GM12864 (cell line): ENCODE data around the gene SAMD11.
"Not testable (repeated sequence)": the region's sequence is repeated elsewhere in the genome, so short reads cannot be mapped to it uniquely, and the experiment has no call there.

ENCODE experiments used
- DNase-seq: peaks from one replicate; pipeline ENCODE4 v3.0.0-alpha.2; 2011; ENCODE audit warnings: low read depth
- H3K4me3 ChIP-seq: 2 replicates; pipeline ENCODE4 v1.5.1; 2011; ENCODE audit warnings: mild to moderate bottlenecking, low read depth, low read length, control low read depth
- CTCF ChIP-seq: IDR thresholded peaks from 2 replicates; pipeline ENCODE4 v1.5.1; 2011; ENCODE audit warnings: low read depth, mild to moderate bottlenecking, moderate library complexity, low read length, control low read depth, inconsistent platforms; ENCODE audit errors: missing control alignments

The SAMD11 gene

GRCh38 chr1:942864-943533 lies 19.3 kb downstream of the SAMD11 start:
- no peak for TF ChIP-seq CTCF
- no peak overlapping the region for H3K4me3 ChIP-seq
- DNase-seq = no peak

GRCh38 chr1:943545-944340 lies 20.0 kb downstream of the SAMD11 start:
- H3K4me3 ChIP-seq = no peak overlapping the region
- no peak for DNase-seq
- no peak for TF ChIP-seq CTCF

DNA sequence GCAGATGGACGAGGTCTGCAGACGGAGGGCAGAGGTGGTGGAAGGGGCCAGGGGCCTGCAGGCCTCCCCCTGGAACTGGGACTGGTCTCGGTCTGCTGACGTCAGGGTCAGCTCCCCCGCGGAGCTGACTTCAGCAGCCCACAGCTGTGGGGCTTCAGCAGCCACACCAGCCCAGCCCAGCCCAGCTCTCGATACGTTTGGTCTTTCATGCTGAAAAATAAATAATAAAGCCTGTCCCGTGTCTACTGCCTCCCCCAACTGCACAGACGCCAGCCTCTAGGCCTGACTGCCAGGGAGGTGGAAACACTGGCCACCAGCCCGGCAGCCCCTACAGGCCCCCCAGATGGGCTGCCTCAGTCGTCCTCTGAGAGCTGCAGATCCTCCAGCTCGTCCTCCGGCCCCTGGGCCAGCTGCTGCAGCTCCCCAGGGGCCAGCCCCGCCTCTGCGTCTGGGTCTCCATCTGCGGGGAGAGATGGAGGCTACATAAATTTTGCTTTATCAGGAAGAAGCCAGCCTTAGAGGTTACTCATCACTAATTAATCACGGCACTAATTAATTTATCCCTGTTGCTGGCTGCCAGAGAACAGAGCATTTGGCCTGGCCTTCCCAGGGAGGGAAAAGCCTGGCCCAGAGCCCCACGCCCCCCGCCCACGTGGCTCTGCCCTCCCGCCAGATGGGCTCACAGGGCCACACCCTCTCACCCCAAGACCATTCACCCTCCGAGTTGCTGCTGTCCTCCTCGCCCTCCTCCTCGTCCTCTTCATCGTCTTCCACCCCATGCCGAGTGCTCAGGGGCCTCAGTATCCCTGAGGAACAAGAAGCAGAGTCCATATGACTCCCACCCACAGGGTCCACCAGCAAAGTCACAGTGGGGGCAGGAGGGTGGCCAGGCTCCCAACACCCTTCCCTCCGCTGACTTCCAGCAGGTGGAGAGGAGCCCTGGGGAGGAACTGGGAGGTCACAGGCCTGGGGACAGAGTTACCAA lies 20.9 kb downstream of the SAMD11 start:
- no peak for DNase-seq
- H3K4me3 ChIP-seq = no peak overlapping the region
- TF ChIP-seq CTCF = no peak

DNA sequence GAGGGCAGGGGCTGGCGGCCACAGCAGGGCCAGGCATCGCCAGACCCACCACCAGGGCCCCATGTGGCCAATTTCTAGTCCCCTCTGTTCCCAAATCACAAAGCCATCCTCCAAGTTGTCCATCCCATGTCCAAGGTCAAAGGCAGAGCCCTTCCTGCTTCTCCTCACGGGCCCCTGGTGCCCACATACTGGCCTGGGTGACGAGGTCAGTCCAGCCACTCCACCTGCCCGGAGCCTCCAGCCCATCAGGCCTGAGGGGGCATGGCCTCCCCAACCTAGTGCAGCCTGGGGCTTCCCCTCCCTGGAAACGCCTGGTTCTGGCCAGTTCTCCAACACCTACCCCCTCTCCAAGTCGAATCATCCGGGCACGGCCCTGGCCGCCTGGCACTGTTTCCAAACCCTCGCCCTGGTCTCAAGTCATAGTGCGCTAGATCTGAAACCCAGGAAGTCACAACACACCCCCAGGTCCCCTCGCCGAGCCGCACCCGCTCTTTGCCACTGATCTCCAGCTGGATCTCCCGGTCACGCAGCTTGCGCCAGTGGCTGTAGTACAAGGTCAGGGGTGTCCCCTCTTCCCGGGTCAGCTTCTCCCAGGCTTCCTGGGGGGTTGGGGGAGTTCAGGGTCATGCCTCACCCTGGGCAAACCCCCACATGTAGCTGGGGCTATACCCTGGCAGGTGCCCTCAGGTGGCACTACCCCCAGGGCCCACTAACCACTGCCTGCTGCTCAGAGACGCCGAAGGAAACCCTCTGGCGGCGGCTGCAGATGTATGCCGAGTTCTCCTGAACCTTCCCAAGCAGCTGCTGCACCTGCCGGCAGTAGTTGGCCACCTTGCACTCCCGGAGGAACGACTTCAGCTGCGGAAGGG lies 22.2 kb downstream of the SAMD11 start:
- DNase-seq = no peak
- no peak for TF ChIP-seq CTCF
- no peak overlapping the region for H3K4me3 ChIP-seq

GRCh38 chr1:946811-947210 lies 23.1 kb downstream of the SAMD11 start:
- not testable (repeated sequence) for DNase-seq, H3K4me3 ChIP-seq

- no peak overlapping the region for H3K4me3 ChIP-seq
- no peak for TF ChIP-seq CTCF
- DNase-seq = no peak
Measured at GRCh38 chr1:947958-948357, 24.2 kb downstream of the SAMD11 start.
